Transverse colon (tissue), 4 donors: ENCODE measurements around the gene NUP88. TPM values are rescaled to one million over a fixed set of nuclear protein-coding genes. Genes with fewer than 3 reads are reported as not detected.

Experiments
- DNase-seq: peaks from one replicate; pipeline ENCODE4 v3.0.0-alpha.2; 2019
- H3K27ac ChIP-seq, 4 donors: fragments of 200-600 bp; sonication (generic); 2 replicates each; pipeline ENCODE4 v1.5.1; 2016 to 2018; ENCODE audit warnings: inconsistent platforms in 4 of 4
- H3K27me3 ChIP-seq: fragments of 200-600 bp; sonication (generic); 2 replicates; pipeline ENCODE4 v1.5.1; 2017; ENCODE audit warnings: inconsistent platforms
- H3K36me3 ChIP-seq, 4 donors: fragments of 200-600 bp; sonication (generic); 2 replicates each; pipeline ENCODE4 v1.5.1; 2017 to 2019; ENCODE audit warnings: inconsistent platforms in 4 of 4
- H3K4me1 ChIP-seq, 4 donors: fragments of 200-600 bp; sonication (generic); 2 replicates each; pipeline ENCODE4 v1.5.1; 2017 to 2020; ENCODE audit warnings: inconsistent platforms in 4 of 4
- H3K4me3 ChIP-seq, 4 donors: fragments of 200-600 bp; sonication (generic); 1 replicate in 1 of 4; 2 replicates in 3 of 4; pipeline versions ENCODE4 v1.5.1 to v1.6.1; 2017 to 2019; ENCODE audit warnings: inconsistent platforms in 4 of 4
- H3K9me3 ChIP-seq, 2 donors: fragments of 200-600 bp; sonication (generic); 2 replicates each; pipeline ENCODE4 v1.5.1; 2017 to 2019; ENCODE audit warnings: inconsistent platforms in 2 of 2
- EP300 ChIP-seq: sonication (generic); formaldehyde crosslinking; IDR thresholded peaks from one replicate; pipeline ENCODE4 v1.6.1; 2017; ENCODE audit warnings: antibody characterized with exemption, low read depth
- POLR2A ChIP-seq: fragments of 450-650 bp; IDR thresholded peaks from one replicate; pipeline ENCODE4 v1.6.1; 2016; ENCODE audit warnings: antibody characterized with exemption, mild to moderate bottlenecking, moderate library complexity
- POLR2AphosphoS5 ChIP-seq, 3 donors: sonication (generic); formaldehyde crosslinking; IDR thresholded peaks; one replicate each; pipeline ENCODE4 v1.6.1; 2016; ENCODE audit warnings: antibody characterized with exemption in 3 of 3
- WGBS, 2 donors: methylation state at CpG; one replicate each; pipeline ENCODE4 v1.1.5; 2018; ENCODE audit warnings: low coverage in 1 of 2; 5-methylcytosine and 5-hydroxymethylcytosine counted together
- in situ Hi-C, 4 donors: fragments of 200-750 bp; cut with MboI; loops; one replicate each; pipeline versions ENCODE4 v1.15.0 to v1.15.1; 2017; ENCODE audit warnings: low sequenced_read_pairs in 3 of 4, low pct_ligation_motif_present in 1 of 4, low pct_unique_long_range_greater_than_20kb in 1 of 4
- intact Hi-C: fragments of 100-400 bp; cut with DNase I; formaldehyde crosslinking; loops from one replicate; pipeline ENCODE4 v1.15.1; 2023; ENCODE audit warnings: low total_unique reads
- total RNA-seq, 4 donors: library from RNA; depleted of rRNA; stranded (reverse); fragments of >200 nt; gene quantifications; one replicate each; pipeline ENCODE4 v1.1.0, GENCODE V29; 2016
- TF ChIP-seq, protein P1 (sequence below), 5 experiments: fragments of 200-600 bp in 3 of 5; fragments of 450-650 bp in 2 of 5; sonication (generic) in 3 of 5; IDR thresholded peaks; 1 replicate in 2 of 5; 2 replicates in 3 of 5; pipeline ENCODE4 v1.5.1; 2016 to 2017; ENCODE audit warnings: antibody characterized with exemption in 5 of 5, inconsistent platforms in 3 of 5, mild to moderate bottlenecking in 2 of 5, moderate library complexity in 1 of 5

NUP88 gene
- total RNA-seq, 4 donors from 2014 or later = 65.3 to 120 (median 96.9) TPM

DNA sequence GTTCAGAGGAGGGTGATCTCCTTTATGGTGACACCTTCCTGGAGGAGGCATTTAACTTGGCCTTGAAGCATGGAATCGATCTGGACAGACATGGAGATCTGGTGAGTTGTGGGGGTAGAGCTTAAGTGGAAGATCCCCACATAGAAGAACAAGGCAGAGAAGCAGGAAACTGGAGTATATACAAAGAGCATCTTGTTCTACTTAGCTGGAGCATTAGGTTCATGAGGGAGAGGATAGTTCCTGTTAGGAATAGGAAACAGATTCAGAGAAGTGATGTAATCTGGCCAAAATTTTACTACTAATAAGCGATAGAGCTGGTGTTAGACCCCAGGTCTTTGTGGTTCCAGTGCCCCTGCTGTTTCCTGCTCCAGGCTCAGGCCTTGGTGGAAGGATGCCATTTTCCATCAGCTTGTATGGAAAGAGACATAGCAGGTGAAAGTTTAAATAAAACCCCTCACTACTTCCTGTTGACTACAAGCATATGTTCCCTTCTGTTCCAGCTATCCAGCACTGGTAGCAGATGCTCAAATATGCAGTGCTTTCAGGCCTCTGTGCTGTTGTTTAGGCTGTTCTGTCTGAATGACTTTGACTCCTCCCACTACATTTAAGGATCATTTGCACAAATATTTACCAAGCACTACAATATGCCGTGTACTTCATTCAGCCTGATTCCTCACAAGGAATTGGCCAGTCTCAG, 9.9 kb upstream of the NUP88 start:
- no peaks in the 10 kb centered on the region for H3K4me1 ChIP-seq
- intact Hi-C loops (no loop called here), in situ Hi-C loops (no loop called here)
- no peak overlapping the region for H3K4me3 ChIP-seq
- no peaks in the 10 kb centered on the region for H3K27me3 ChIP-seq
- DNase-seq = no peak
- H3K27ac ChIP-seq = no peak overlapping the region
- TF ChIP-seq, protein P1, sequence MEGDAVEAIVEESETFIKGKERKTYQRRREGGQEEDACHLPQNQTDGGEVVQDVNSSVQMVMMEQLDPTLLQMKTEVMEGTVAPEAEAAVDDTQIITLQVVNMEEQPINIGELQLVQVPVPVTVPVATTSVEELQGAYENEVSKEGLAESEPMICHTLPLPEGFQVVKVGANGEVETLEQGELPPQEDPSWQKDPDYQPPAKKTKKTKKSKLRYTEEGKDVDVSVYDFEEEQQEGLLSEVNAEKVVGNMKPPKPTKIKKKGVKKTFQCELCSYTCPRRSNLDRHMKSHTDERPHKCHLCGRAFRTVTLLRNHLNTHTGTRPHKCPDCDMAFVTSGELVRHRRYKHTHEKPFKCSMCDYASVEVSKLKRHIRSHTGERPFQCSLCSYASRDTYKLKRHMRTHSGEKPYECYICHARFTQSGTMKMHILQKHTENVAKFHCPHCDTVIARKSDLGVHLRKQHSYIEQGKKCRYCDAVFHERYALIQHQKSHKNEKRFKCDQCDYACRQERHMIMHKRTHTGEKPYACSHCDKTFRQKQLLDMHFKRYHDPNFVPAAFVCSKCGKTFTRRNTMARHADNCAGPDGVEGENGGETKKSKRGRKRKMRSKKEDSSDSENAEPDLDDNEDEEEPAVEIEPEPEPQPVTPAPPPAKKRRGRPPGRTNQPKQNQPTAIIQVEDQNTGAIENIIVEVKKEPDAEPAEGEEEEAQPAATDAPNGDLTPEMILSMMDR (IDR thresholded peaks at IDR 0.05) = no peak
- TF ChIP-seq EP300 (no peak), POLR2A (no peak), POLR2AphosphoS5 (IDR thresholded peaks at IDR 0.05) (no peak)
- H3K36me3 ChIP-seq = peaks cover 0 to 60% (median 31%) of the 10 kb centered on the region in 4 donors
- H3K9me3 ChIP-seq = no peaks in the 10 kb centered on the region
- 67 to 75% methylated on average over 1 to 3 of the region's 3 CpGs for WGBS, 2 donors

DNA sequence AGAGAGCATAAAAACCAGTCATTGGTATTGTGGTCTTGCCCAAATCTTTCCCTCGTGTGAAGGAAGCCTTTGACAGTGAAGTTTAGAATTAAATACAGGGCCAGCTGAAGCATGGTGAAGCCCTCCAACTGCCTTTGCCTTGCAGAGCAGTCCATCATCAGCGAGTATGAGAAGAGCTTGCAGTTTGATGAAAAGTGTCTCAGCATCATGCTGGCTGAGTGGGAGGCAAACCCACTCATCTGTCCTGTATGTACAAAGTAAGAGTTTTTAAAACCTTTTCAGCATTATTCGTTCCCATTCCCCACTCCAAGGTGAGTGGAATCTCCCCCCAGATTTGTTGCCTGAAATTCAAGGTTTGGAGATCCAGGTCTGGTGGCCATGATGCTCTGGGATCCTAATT, 6.4 kb upstream of the NUP88 start:
- no peaks in the 10 kb centered on the region for H3K27me3 ChIP-seq
- no peak for TF ChIP-seq EP300
- TF ChIP-seq POLR2AphosphoS5 (IDR thresholded peaks at IDR 0.05) = no peak
- TF ChIP-seq, protein P1 (IDR thresholded peaks at IDR 0.05) = no peak
- TF ChIP-seq POLR2A = no peak
- H3K9me3 ChIP-seq = no peaks in the 10 kb centered on the region
- no peak for DNase-seq
- intact Hi-C loops = no loop called here
- in situ Hi-C loops = no loop called here
- H3K36me3 ChIP-seq = peaks cover 0 to 52% (median 26%) of the 10 kb centered on the region in 4 donors
- no peak overlapping the region for H3K27ac ChIP-seq
- peaks cover 5 to 6% (median 6%) of the 10 kb centered on the region in 4 donors for H3K4me1 ChIP-seq
- no peak overlapping the region for H3K4me3 ChIP-seq
- WGBS, 2 donors = 51 to 81% methylated on average over 2 to 3 of the region's 3 CpGs

DNA sequence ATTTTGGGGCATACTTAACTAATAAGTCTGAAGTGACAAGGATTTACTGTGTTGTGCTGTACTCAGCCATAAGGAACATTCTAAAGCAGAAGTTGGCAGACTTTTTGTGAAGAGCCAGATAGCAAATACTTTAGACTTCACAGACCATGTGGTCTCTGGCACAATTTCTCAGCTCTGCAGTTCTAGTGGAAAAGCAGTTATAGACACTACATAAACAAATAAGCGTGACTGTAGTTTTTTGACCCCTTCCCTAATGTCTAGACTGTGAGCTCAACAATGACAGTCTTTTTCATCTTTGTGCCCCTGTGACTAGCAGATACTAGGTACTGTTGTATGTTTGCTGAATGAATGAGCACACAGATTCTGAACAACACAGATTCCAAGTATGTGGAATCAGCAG, 5.4 kb upstream of the NUP88 start:
- 59 to 80% methylated on average over 1 of the region's 1 CpG for WGBS, 2 donors
- in situ Hi-C loops = no loop called here
- TF ChIP-seq EP300 (no peak), POLR2A (no peak), POLR2AphosphoS5 (IDR thresholded peaks at IDR 0.05) (no peak)
- TF ChIP-seq, protein P1 (IDR thresholded peaks at IDR 0.05) = no peak
- no peak for DNase-seq
- intact Hi-C loops = no loop called here
- H3K27me3 ChIP-seq = no peaks in the 10 kb centered on the region
- no peaks in the 10 kb centered on the region for H3K9me3 ChIP-seq
- H3K36me3 ChIP-seq = peaks cover 0 to 52% (median 26%) of the 10 kb centered on the region in 4 donors
- peaks cover 7 to 10% (median 9%) of the 10 kb centered on the region in 4 donors for H3K4me1 ChIP-seq
- H3K4me3 ChIP-seq = no peak overlapping the region
- H3K27ac ChIP-seq = no peak overlapping the region

DNA sequence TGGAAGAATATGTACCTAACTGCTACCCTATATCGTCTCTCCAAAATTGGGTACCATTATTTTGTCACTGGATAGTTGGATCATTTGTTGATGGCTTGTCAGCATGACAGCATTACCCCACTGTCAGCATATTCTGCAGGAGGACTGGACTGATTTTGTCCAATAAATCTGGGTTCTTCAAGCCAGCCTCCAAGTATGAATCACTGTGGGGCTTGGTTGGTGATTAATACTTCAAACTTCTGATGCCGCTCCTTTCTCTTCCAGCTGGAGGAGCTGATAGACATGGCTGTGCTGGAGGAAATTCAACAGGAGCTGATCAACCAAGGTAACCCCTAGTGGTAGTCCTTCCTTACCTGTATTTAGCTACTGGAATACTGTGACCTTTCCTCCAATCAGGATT, 3.0 kb upstream of the NUP88 start:
- DNase-seq = no peak

More for the DNA sequence above, 3.0 kb upstream of the NUP88 start:
- no peaks in the 10 kb centered on the region for H3K9me3 ChIP-seq
- no peak overlapping the region for H3K4me3 ChIP-seq
- no peak overlapping the region for H3K27ac ChIP-seq
- TF ChIP-seq POLR2A = no peak
- no peak for TF ChIP-seq EP300
- TF ChIP-seq, protein P1 (IDR thresholded peaks at IDR 0.05) = no peak
- no peak for TF ChIP-seq POLR2AphosphoS5 (IDR thresholded peaks at IDR 0.05)
- peaks cover 0 to 42% (median 20%) of the 10 kb centered on the region in 4 donors for H3K36me3 ChIP-seq
- H3K4me1 ChIP-seq = peaks cover 16 to 22% (median 18%) of the 10 kb centered on the region in 4 donors
- intact Hi-C loops = no loop called here
- whole genome bisulfite sequencing, 2 donors = 80 to 93% methylated on average over 1 to 2 of the region's 2 CpGs
- in situ Hi-C loops = no loop called here
- H3K27me3 ChIP-seq = no peaks in the 10 kb centered on the region
